Gastrocnemius medialis (tissue), 4 donors: ENCODE data around the gene CPN2. TPM values are rescaled to one million over a fixed set of nuclear protein-coding genes. Genes with fewer than 3 reads are reported as not detected.

Source experiments
- ATAC-seq, 2 donors: fragments of 150-250 bp; one replicate each; pipeline ENCODE4 v1.9.1; 2016
- DNase-seq, 2 donors: peaks; one replicate each; pipeline ENCODE4 v3.0.0-alpha.2; 2019
- H3K27ac ChIP-seq, 4 donors: fragments of 200-600 bp; sonication (generic); 1 replicate in 1 of 4; 2 replicates in 3 of 4; pipeline ENCODE4 v1.5.1; 2016 to 2018; ENCODE audit warnings: mild to moderate bottlenecking in 2 of 4, moderate library complexity in 1 of 4
- H3K27me3 ChIP-seq, 3 donors: fragments of 200-600 bp; sonication (generic) in 2 of 3; 1 replicate in 1 of 3; 2 replicates in 2 of 3; pipeline versions ENCODE4 v1.5.1 to v1.6.0; 2016 to 2019; ENCODE audit warnings: mild to moderate bottlenecking in 1 of 3, moderate library complexity in 1 of 3
- H3K36me3 ChIP-seq, 2 donors: fragments of 200-600 bp; sonication (generic) in 1 of 2; one replicate each; pipeline ENCODE4 v1.5.1; 2017 to 2018
- H3K4me1 ChIP-seq, 2 donors: fragments of 200-600 bp; sonication (generic) in 1 of 2; one replicate each; pipeline ENCODE4 v1.5.1; 2016 to 2017; ENCODE audit warnings: mild to moderate bottlenecking in 2 of 2
- H3K4me3 ChIP-seq, 4 donors: fragments of 200-600 bp; sonication (generic) in 3 of 4; 1 replicate in 1 of 4; 2 replicates in 3 of 4; pipeline ENCODE4 v1.5.1; 2016 to 2019; ENCODE audit warnings: mild to moderate bottlenecking in 2 of 4
- H3K9me3 ChIP-seq, 3 donors: fragments of 200-600 bp; sonication (generic) in 2 of 3; 1 replicate in 1 of 3; 2 replicates in 2 of 3; pipeline ENCODE4 v1.5.1; 2016 to 2019
- POLR2A ChIP-seq, 2 donors: fragments of 450-650 bp; IDR thresholded peaks; one replicate each; pipeline ENCODE4 v1.6.1; 2017; ENCODE audit warnings: antibody characterized with exemption in 2 of 2, mild to moderate bottlenecking in 2 of 2, moderate library complexity in 2 of 2
- in situ Hi-C, 4 donors: fragments of 200-750 bp; cut with MboI; loops; one replicate each; pipeline versions ENCODE4 v1.15.0 to v1.8.0; 2017; ENCODE audit warnings: low sequenced_read_pairs in 4 of 4
- intact Hi-C: fragments of 100-400 bp; cut with DNase I; formaldehyde crosslinking; loops from one replicate; pipeline ENCODE4 v1.15.1; 2023; ENCODE audit warnings: low total_unique reads
- total RNA-seq, 4 donors: library from RNA; depleted of rRNA; stranded (reverse); fragments of >200 nt; gene quantifications; one replicate each; pipeline versions ENCODE4 v1.1.0 to v1.2.3, GENCODE V29; 2016
- TF ChIP-seq, protein P1 (sequence below), 5 experiments: fragments of 450-650 bp in 3 of 5; fragments of 200-600 bp in 2 of 5; sonication (generic) in 2 of 5; IDR thresholded peaks in 4 of 5; conservative IDR thresholded peaks in 1 of 5; 1 replicate in 4 of 5; 2 replicates in 1 of 5; pipeline ENCODE4 v1.5.1; 2016 to 2019; ENCODE audit warnings: antibody characterized with exemption in 5 of 5, mild to moderate bottlenecking in 3 of 5, moderate library complexity in 3 of 5

The CPN2 gene
- total RNA-seq, 4 donors from 2014 or later: 0.46 to 1.1 TPM; not detected in 2

DNA sequence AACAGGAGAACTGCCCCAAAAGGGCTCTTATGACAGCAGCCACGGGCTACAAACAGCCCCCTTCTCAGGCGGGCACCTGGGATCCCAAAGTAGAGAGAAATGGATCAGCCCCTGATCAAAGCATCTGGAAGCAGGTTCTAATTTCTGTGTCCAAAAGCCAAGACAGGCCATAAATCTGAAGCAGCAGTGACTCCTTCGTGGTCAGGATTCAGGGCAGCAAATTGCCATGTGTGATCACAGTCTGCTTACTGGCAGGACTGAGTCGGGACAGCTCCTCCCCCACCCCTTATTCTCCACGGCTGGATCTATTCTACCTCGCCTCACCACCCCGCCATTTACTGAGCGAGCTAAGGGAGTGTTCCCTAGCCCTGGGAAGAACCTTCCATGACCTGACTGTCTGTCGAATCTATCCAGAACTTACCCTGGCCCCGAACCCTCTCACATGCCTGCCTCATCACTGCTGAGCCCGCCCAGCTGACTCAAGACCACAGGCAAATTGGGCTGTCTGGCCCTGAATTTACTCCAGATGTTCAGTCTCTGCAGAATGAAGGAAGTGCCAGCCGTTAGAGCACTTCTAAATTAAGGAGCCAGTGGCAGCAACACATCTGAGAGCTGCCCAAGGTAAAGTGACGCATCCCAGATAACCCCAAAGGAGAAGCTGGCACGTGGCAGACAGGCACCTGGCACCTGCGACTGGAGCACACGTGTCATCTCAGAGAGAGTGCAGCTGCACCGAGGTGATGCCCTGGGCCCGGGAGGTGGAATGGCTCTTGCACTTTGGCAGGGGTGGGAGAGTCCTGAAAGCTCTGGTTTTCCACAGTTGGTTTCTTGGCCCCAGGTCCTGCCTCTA is 17.1 kb upstream of the CPN2 start:
- H3K4me1 ChIP-seq: peaks cover 0 to 12% of the 10 kb centered on the region in 2 donors
- peaks cover 8 to 29% (median 10%) of the 10 kb centered on the region in 3 donors for H3K27me3 ChIP-seq
- no peak for ATAC-seq
- no peak overlapping the region for H3K27ac ChIP-seq
- intact Hi-C loops (no loop called here), in situ Hi-C loops (no loop called here)
- no peaks in the 10 kb centered on the region for H3K36me3 ChIP-seq
- no peak for TF ChIP-seq POLR2A (IDR thresholded peaks at IDR 0.05)
- TF ChIP-seq, protein P1, sequence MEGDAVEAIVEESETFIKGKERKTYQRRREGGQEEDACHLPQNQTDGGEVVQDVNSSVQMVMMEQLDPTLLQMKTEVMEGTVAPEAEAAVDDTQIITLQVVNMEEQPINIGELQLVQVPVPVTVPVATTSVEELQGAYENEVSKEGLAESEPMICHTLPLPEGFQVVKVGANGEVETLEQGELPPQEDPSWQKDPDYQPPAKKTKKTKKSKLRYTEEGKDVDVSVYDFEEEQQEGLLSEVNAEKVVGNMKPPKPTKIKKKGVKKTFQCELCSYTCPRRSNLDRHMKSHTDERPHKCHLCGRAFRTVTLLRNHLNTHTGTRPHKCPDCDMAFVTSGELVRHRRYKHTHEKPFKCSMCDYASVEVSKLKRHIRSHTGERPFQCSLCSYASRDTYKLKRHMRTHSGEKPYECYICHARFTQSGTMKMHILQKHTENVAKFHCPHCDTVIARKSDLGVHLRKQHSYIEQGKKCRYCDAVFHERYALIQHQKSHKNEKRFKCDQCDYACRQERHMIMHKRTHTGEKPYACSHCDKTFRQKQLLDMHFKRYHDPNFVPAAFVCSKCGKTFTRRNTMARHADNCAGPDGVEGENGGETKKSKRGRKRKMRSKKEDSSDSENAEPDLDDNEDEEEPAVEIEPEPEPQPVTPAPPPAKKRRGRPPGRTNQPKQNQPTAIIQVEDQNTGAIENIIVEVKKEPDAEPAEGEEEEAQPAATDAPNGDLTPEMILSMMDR (IDR thresholded peaks at IDR 0.05 in 4 of 5, conservative IDR thresholded peaks at IDR 0.05 in 1 of 5): no peak
- H3K9me3 ChIP-seq: no peaks in the 10 kb centered on the region
- H3K4me3 ChIP-seq: no peak overlapping the region
- DNase-seq: no peak

DNA sequence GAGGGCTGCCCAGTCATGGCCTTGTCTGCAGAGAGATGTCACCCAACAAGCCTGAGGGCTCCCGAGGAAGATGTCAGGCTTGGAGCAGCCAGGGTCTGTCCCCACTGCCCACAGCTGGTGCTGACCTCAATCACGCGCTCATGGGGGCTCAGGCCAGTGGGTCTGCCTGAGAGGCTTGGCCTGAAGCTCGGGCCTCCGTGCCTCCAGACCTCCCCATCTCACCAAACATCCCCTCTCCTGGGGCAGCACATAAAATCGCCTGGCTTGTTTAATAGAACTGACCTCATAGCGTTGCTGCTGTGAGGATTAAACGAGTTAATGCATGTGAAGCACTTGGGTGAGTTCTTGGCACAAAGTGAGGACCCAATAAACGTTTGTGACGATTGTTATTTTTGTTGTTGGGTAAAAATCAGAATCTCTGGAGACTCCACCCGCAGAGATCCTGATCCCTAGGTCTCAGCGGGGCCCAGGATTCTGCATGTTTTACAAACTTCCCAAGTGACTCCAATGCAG is 14.9 kb upstream of the CPN2 start:
- no peak for DNase-seq
- Histone ChIP-seq H3K27ac (no peak overlapping the region), H3K36me3 (no peaks in the 10 kb centered on the region), H3K27me3 (peaks cover 8 to 29% (median 10%) of the 10 kb centered on the region in 3 donors), H3K4me3 (no peak overlapping the region), H3K9me3 (no peaks in the 10 kb centered on the region), H3K4me1 (peaks cover 0 to 12% of the 10 kb centered on the region in 2 donors)
- no peak for ATAC-seq
- intact Hi-C loops (no loop called here), in situ Hi-C loops (no loop called here)
- no peak for TF ChIP-seq POLR2A (IDR thresholded peaks at IDR 0.05)
- TF ChIP-seq, protein P1 (IDR thresholded peaks at IDR 0.05 in 4 of 5, conservative IDR thresholded peaks at IDR 0.05 in 1 of 5): no peak

DNA sequence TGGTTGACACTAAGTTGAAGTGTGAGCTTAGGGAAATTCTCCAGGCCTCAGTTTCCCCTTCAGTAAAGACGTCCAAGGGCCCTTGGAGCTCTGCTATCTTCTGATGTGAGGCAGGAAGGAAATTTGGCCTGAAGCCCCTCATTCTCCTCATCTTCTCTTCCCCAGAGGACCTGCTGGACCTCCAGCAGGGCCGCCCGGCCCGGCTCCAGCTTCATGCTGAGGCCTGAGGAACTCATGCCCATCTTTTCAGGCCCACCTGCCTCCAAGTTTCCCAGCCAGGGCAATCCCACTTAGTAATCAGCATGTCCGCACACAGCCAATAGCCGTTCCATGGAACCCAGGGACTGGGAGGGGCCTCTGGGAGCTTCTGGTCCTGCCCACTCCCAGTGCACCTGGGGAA is 14.4 kb upstream of the CPN2 start:
- H3K4me1 ChIP-seq: peaks cover 0 to 12% of the 10 kb centered on the region in 2 donors
- no peak overlapping the region for H3K4me3 ChIP-seq
- peaks cover 8 to 28% (median 10%) of the 10 kb centered on the region in 3 donors for H3K27me3 ChIP-seq
- DNase-seq (no peak), ATAC-seq (no peak)
- H3K9me3 ChIP-seq: no peaks in the 10 kb centered on the region
- intact Hi-C loops (no loop called here), in situ Hi-C loops (no loop called here)
- TF ChIP-seq, protein P1 (IDR thresholded peaks at IDR 0.05 in 4 of 5, conservative IDR thresholded peaks at IDR 0.05 in 1 of 5): no peak
- TF ChIP-seq POLR2A (IDR thresholded peaks at IDR 0.05): no peak
- H3K27ac ChIP-seq: no peak overlapping the region
- H3K36me3 ChIP-seq: no peaks in the 10 kb centered on the region

DNA sequence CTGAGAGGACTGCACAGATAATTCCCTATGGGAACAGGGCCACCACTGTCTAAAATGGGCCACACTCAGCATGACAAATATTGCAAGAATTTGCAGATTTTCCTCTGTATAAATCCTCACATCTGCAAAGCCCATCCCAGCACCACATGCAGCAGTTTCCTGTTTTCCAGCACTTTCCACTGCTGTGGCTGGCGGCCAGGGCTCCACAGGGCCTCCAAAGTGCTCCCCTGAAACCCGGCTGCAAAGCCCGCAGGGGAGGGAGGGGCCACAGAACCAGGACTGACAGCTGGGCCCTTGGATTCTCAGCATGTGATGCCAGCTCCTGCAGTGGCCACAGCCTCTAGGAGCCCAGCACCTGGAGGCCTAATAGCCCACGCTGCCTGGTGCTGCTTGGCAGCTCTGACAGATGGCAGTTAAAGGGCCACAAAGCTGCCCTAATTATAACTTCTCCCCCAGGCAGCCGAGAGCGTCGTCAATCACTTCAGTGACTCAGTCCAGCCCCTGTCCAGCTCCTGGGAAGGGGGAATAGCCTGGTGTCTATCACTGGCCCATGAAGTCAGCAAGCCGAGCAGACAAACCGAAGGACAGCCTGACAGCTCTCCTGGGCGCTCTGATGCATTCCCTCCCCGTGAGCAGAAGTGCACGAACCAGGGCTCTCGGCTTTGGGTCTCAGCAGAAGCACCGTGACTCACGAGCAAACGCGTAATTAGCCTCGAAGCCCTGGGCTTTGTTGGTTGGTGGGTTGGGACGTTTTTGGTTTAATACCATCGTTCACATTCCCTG is 13.7 kb upstream of the CPN2 start:
- TF ChIP-seq, protein P1 (IDR thresholded peaks at IDR 0.05 in 4 of 5, conservative IDR thresholded peaks at IDR 0.05 in 1 of 5): no peak
- no peak for TF ChIP-seq POLR2A (IDR thresholded peaks at IDR 0.05)
- no peaks in the 10 kb centered on the region for H3K9me3 ChIP-seq
- no peak overlapping the region for H3K27ac ChIP-seq
- peaks cover 8 to 21% (median 10%) of the 10 kb centered on the region in 3 donors for H3K27me3 ChIP-seq
- H3K4me1 ChIP-seq: peaks cover 0 to 12% of the 10 kb centered on the region in 2 donors
- peak in 1 of 2 donors; percentile 30 for ATAC-seq
- H3K36me3 ChIP-seq: no peaks in the 10 kb centered on the region
- in situ Hi-C loops: no loop called here
- H3K4me3 ChIP-seq: no peak overlapping the region
- DNase-seq: no peak
- intact Hi-C loops: no loop called here
